Heart left ventricle (tissue), 13 donors: ENCODE data around the gene HDLBP.

Source experiments
- CTCF ChIP-seq, 12 donors: fragments of 200-600 bp; sonication (generic) in 4 of 12; IDR thresholded peaks; one replicate each; pipeline versions ENCODE4 v1.5.0 to v1.8.0; 2018 to 2022; ENCODE audit warnings: antibody characterized with exemption in 12 of 12, mild to moderate bottlenecking in 5 of 12
- POLR2A ChIP-seq, 2 donors: fragments of 450-650 bp; IDR thresholded peaks; one replicate each; pipeline ENCODE4 v1.6.1; 2017; ENCODE audit warnings: antibody characterized with exemption in 2 of 2, mild to moderate bottlenecking in 2 of 2, moderate library complexity in 2 of 2
- donor health status: ischemic (EF 13 %, LVEDD 7.1; RV severe dilation, severe dysfunction).
- donor health status: DM: no; HTN: yes; CAD: no.
- donor health status: DM: no; HTN: no; CAD: no.
- donor health status: ischemic (EF 25% LVEDD 6.9; RV normal size, moderate dysfunction).
- donor health status: ischemic (EF 25% LVEDD 5.7; RV mildly dilated, moderate dysfunction).
- donor health status: ischemic (EF 35%, LVEDD 5.7; RV mildly dilated, moderate dysfunction).
- donor health status: nonischemic (EF 11% LVEDD 7.7; RV severe dilation, severe dysfunction).
- donor health status: DM: yes; HTN: yes; CAD: no.
- donor health status: PGD.
- donor health status: ischemic (EF 29% LVEDD 5.4; RV normal size, mild dysfunction).
- donor health status: nonischemic (EF 23%, LVEDD 6.1; RV moderate dilation, normal function).

- TF ChIP-seq CTCF (IDR thresholded peaks at IDR 0.05) = no peak
- TF ChIP-seq POLR2A (IDR thresholded peaks at IDR 0.05) = no peak
Measured at GRCh38 chr2:241197947-241198346, 117.5 kb downstream of the HDLBP start.
